WTC11 (cell line): ENCODE measurements around the gene NAV3. TPM values are rescaled to one million over a fixed set of nuclear protein-coding genes. Genes with fewer than 3 reads are reported as not detected.

ENCODE experiments used
- ATAC-seq: fragments of 200-7000 bp; cut with Tn5 transposase; 2 replicates; pipeline ENCODE4 v1.10.0; 2021; ENCODE audit warnings: mild to moderate bottlenecking, moderate library complexity
- CTCF ChIA-PET: fragments of 300-600 bp; sonication (Branson Sonifier 250); formaldehyde crosslinking; loops from one replicate; lab custom pipeline; 2021; ENCODE audit warnings: antibody characterized with exemption; lab: Charles Lee
- POLR2A ChIA-PET: fragments of 350-600 bp; sonication (Branson Sonifier 250); formaldehyde crosslinking; loops from one replicate; lab custom pipeline; 2021; ENCODE audit warnings: antibody characterized with exemption; lab: Charles Lee
- DNase-seq: peaks from one replicate; pipeline ENCODE4 v3.0.0; 2021; ENCODE audit warnings: low spot score
- H3K27ac Mint-ChIP-seq: 2 replicates; pipeline ENCODE4 v1.8.0; 2021; ENCODE audit warnings: mixed read lengths
- H3K27me3 Mint-ChIP-seq: 2 replicates; pipeline ENCODE4 v1.8.0; 2021; ENCODE audit warnings: low read depth, mild to moderate bottlenecking, moderate library complexity, mixed read lengths
- H3K36me3 Mint-ChIP-seq: 2 replicates; pipeline ENCODE4 v1.8.0; 2021; ENCODE audit warnings: mixed read lengths
- H3K4me1 Mint-ChIP-seq: 2 replicates; pipeline ENCODE4 v1.8.0; 2022; ENCODE audit warnings: mixed read lengths
- H3K4me3 Mint-ChIP-seq: 2 replicates; pipeline ENCODE4 v1.8.0; 2021; ENCODE audit warnings: mild to moderate bottlenecking, moderate library complexity, mixed read lengths
- H3K9me3 Mint-ChIP-seq: 2 replicates; pipeline ENCODE4 v1.8.0; 2021; ENCODE audit warnings: mixed read lengths
- AFF4 ChIP-seq: sonication (generic); formaldehyde crosslinking; IDR thresholded peaks from 2 replicates; pipeline ENCODE4 v1.8.1; 2023; ENCODE audit warnings: mild to moderate bottlenecking, missing genetic modification reagents, borderline replicate concordance
- ATF6 ChIP-seq: sonication (generic); formaldehyde crosslinking; IDR thresholded peaks from 2 replicates; pipeline ENCODE4 v1.8.1; 2023; ENCODE audit warnings: mild to moderate bottlenecking, missing genetic modification reagents
- CREM ChIP-seq: sonication (generic); formaldehyde crosslinking; IDR thresholded peaks from 2 replicates; pipeline ENCODE4 v1.8.1; 2022; ENCODE audit warnings: mild to moderate bottlenecking, missing genetic modification reagents, moderate library complexity
- FOXJ3 ChIP-seq: sonication (generic); formaldehyde crosslinking; IDR thresholded peaks from 2 replicates; pipeline ENCODE4 v1.9.0; 2021; ENCODE audit warnings: missing genetic modification reagents, mild to moderate bottlenecking, borderline replicate concordance
- GRHL2 ChIP-seq: fragments of 250-450 bp; sonication (Bioruptor Pico); IDR thresholded peaks from 2 replicates; pipeline ENCODE4 v1.8.0; 2022; ENCODE audit warnings: mild to moderate bottlenecking, moderate library complexity; ENCODE audit not compliant: insufficient replicate concordance, severe bottlenecking
- HMGXB4 ChIP-seq: sonication (generic); formaldehyde crosslinking; IDR thresholded peaks from 2 replicates; pipeline ENCODE4 v1.8.1; 2023; ENCODE audit warnings: mild to moderate bottlenecking, moderate library complexity, missing genetic modification reagents
- IRF1 ChIP-seq: sonication (generic); formaldehyde crosslinking; IDR thresholded peaks from 2 replicates; pipeline ENCODE4 v1.8.0; 2023; ENCODE audit warnings: missing genetic modification reagents
- NFE2L1 ChIP-seq: sonication (generic); formaldehyde crosslinking; IDR thresholded peaks from 2 replicates; pipeline ENCODE4 v1.8.1; 2023; ENCODE audit warnings: missing genetic modification reagents
- RORB ChIP-seq: fragments of 250-450 bp; sonication (Bioruptor Pico); IDR thresholded peaks from 2 replicates; pipeline ENCODE4 v1.9.0; 2021; ENCODE audit warnings: mild to moderate bottlenecking
- SMAD3 ChIP-seq: sonication (generic); formaldehyde crosslinking; IDR thresholded peaks from 2 replicates; pipeline ENCODE4 v1.8.0; 2022; ENCODE audit warnings: missing genetic modification reagents, mild to moderate bottlenecking, borderline replicate concordance
- TCF7 ChIP-seq: sonication (generic); formaldehyde crosslinking; IDR thresholded peaks from 2 replicates; pipeline ENCODE4 v1.8.0; 2022; ENCODE audit warnings: mild to moderate bottlenecking, low read depth, missing genetic modification reagents, moderate library complexity
- ZMAT4 ChIP-seq: fragments of 250-450 bp; sonication (Bioruptor Pico); IDR thresholded peaks from 2 replicates; pipeline ENCODE4 v1.9.0; 2021; ENCODE audit warnings: mild to moderate bottlenecking
- ZNF281 ChIP-seq: sonication (generic); formaldehyde crosslinking; IDR thresholded peaks from 2 replicates; pipeline ENCODE4 v1.8.0; 2023; ENCODE audit warnings: mild to moderate bottlenecking, missing genetic modification reagents
- ZNF317 ChIP-seq: sonication (generic); formaldehyde crosslinking; IDR thresholded peaks from 2 replicates; pipeline ENCODE4 v1.8.1; 2023; ENCODE audit warnings: low read depth, mild to moderate bottlenecking, moderate library complexity, missing genetic modification reagents, borderline replicate concordance
- total RNA-seq: library from RNA; stranded (reverse); gene quantifications from 3 replicates; pipeline ENCODE4 v1.2.3, GENCODE V29; 2021

The NAV3 gene
- total RNA-seq, 1 experiment from 2014 or later, result 3.3 TPM

GRCh38 chr12:77914081-77914488 lies 83.4 kb downstream of the NAV3 start:
- H3K9me3 Mint-ChIP-seq, result peaks cover 5% of the 10 kb centered on the region; the same call in 1 of the 2 replicates
- no peaks in the 10 kb centered on the region for H3K27me3 Mint-ChIP-seq
- ChIA-PET POLR2A (no interaction called here), CTCF (interaction anchor here (2.3 kb wide), 1 partner anchor 12 kb away, joined by 11 read pairs; no protein-coding TSS in a partner anchor)
- H3K4me3 Mint-ChIP-seq, result no peak overlapping the region
- no peak for ATAC-seq
- no peaks in the 10 kb centered on the region for H3K36me3 Mint-ChIP-seq
- TF ChIP-seq FOXJ3 (CRISPR knock-in tag), result no peak
- no peak for TF ChIP-seq AFF4 (CRISPR knock-in tag)
- no peak for TF ChIP-seq HMGXB4 (CRISPR knock-in tag)
- TF ChIP-seq ATF6 (CRISPR knock-in tag), result no peak
- no peak for TF ChIP-seq ZMAT4
- TF ChIP-seq CREM, result no peak
- no peak for TF ChIP-seq IRF1 (CRISPR knock-in tag)
- TF ChIP-seq TCF7, result no peak
- no peak for TF ChIP-seq GRHL2 (CRISPR knock-in tag)
- no peak for TF ChIP-seq RORB (CRISPR knock-in tag)
- no peak for TF ChIP-seq NFE2L1
- no peak for TF ChIP-seq SMAD3 (CRISPR knock-in tag)
- TF ChIP-seq ZNF317 (CRISPR knock-in tag), result no peak
- TF ChIP-seq ZNF281, result no peak
- peaks cover 15% of the 10 kb centered on the region for H3K4me1 Mint-ChIP-seq
- H3K27ac Mint-ChIP-seq, result no peak overlapping the region
- DNase-seq, result no peak
